GM18870 (cell line): Measurements from ENCODE around the gene MAGI1.
"Not testable (repeated sequence)": the region's sequence is repeated elsewhere in the genome, so short reads cannot be mapped to it uniquely, and the experiment has no call there.

ENCODE experiments used
- ATAC-seq: cut with Tn5 transposase; IDR thresholded peaks from one replicate; pipeline ENCODE4 v1.9.1; 2021; ENCODE audit warnings: moderate library complexity; ENCODE audit not compliant: unreplicated experiment

Gene MAGI1

GRCh38 chr3:65582012-65582717 is 456.6 kb downstream of the MAGI1 start:
- no peak for ATAC-seq

DNA sequence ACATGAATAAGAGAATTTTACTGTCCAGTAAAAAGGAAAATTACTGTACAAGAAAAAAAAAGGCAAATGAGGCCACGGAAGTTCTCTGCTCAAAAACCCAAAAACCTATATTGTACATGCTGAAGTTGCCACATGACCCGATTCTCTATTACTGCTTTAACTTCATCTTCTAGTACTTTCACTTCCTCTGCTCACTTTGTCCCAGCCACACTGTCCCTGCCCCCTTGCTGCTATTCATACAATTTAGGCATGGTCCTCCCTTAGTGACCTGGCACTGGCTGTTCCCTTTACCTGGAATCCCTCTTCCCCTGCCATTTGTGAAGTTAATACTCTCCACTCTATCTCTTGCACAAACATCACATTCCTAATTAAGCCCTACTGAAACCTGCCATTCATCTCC is 457.4 kb downstream of the MAGI1 start:
- ATAC-seq: no peak

DNA sequence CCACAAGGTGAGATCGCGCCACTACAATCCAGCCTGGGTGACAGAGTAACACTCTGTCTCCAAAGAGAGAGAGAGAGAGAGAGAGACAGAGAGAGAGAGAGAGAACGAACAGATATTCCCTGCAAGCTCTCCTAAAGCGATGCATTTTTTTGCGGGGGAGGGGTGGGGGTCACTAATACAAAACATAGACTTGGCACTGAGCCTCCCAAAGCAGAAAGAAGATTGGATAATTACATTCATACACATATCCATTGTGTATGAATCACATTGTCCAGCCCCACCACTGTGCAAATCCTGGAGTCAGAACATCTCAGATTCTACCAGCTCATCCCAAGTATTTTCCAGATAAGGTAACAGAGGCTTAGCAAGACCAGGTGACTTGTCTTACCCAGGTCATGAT is 459.9 kb downstream of the MAGI1 start:
- no peak for ATAC-seq

GRCh38 chr3:65577843-65578430 is 460.8 kb downstream of the MAGI1 start:
- ATAC-seq: no peak

DNA sequence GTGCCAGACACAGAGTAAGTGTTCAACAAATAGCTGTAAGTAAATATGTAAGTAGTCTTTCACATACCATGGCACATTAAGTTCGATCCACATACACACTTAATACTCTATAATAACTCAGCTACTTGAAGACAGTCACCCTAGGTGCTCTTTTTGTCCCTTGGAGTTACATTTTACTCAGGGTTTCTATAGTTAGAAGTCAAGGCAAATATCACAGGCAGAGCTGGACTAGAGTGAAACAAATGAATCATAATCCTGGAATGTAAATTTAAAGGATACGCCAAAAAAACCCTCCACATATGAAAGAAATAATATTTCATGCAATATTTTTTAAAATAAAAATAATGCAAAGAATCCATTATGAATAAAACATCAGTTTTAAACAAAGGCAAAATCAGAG is 461.8 kb downstream of the MAGI1 start:
- ATAC-seq: no peak

- ATAC-seq: no peak
These were observed 462.5 kb downstream of the MAGI1 start for GRCh38 chr3:65576228-65576627.

DNA sequence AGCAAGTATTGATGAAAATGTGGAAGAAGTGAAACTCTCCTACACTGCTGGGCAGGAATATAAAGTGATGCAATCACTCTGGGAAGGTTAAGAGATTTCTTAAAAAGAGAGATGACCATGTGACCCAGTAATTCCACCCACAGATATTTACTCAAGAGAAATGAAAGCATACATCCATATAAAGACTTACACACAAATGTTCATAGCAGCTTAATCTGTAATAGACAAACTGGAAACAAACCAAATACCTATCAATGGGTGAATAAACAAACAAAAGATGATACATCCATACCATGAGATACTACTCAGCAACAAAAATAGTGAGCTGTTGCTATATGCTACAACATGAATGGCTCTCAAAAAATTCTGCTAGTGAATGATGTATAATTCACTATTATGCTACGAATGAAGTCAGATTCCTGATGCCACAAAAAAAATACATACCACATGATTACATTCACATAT is 463.3 kb downstream of the MAGI1 start:
- no peak for ATAC-seq

GRCh38 chr3:65573548-65574116 is 465.1 kb downstream of the MAGI1 start:
- no peak for ATAC-seq

- no peak for ATAC-seq
These were observed 466.4 kb downstream of the MAGI1 start for GRCh38 chr3:65572175-65572777.

DNA sequence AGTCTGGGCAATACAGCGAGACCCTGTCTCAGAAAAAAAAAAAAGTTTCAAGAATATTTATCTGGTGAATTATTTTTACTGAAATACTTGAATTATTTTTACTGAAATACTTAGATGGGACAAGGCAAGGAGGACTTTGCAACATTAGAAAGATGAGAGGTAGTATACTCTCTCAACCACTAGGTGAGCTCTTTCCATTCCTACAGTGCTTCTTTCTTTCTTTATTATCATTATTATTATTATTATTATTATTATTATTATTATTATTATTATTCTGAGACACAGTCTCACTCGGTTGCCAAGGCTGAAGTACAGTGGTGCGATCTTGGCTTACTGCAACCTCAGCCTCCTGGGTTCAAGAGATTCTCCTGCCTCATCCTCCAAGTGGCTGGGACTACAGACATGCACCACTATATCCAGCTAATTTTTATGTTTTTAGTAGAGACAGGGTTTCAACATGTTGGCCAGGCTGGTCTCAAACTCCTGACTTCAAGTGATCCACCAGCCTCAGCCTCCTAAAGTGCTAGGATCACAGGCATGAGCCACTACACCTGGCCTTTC is 468.8 kb downstream of the MAGI1 start:
- ATAC-seq: no peak

- no peak for ATAC-seq
These were observed 469.6 kb downstream of the MAGI1 start for GRCh38 chr3:65569129-65569528.

DNA sequence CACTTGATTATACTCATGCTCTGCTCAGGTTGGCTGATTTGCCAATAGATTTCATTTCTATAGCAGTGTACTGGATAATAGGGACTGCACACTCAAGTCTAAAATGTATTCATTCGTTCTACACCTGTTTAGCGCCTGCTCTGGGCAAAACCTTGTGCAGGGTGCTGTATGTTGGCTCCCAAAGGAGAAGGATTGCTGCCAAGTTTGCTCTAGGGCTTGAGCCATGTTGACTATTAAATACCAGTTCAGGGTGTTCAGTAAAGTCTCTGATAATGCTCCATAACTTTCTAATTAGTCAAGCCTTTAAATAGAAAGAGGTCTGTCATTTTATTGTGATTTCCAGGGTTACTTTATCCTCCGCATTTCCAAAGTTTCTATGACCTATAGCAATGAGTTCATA is 470.2 kb downstream of the MAGI1 start:
- ATAC-seq: no peak

DNA sequence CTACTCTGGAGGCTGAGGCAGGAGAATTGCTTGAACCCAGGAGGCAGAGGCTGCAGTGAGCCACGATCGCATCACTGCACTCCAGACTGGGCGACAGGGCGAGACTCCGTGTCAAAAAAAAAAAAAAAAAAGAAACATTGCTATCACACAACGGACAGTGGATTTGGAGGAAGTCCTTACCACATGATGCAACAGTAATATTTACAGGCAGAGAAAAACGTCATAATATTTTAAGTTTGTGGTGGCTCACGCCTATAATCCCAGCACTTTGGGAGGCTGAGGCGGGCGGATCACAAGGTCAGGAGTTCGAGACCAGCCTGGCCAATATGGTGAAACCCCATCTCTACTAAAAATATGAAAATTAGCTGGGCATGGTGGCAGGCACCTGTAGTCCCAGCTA is 473.0 kb downstream of the MAGI1 start:
- ATAC-seq: not testable (repeated sequence)

- no peak for ATAC-seq
These were observed 474.2 kb downstream of the MAGI1 start for GRCh38 chr3:65564483-65564882.

GRCh38 chr3:65563861-65564260 is 474.9 kb downstream of the MAGI1 start:
- ATAC-seq: no peak

GRCh38 chr3:65562447-65562846 is 476.3 kb downstream of the MAGI1 start:
- no peak for ATAC-seq

DNA sequence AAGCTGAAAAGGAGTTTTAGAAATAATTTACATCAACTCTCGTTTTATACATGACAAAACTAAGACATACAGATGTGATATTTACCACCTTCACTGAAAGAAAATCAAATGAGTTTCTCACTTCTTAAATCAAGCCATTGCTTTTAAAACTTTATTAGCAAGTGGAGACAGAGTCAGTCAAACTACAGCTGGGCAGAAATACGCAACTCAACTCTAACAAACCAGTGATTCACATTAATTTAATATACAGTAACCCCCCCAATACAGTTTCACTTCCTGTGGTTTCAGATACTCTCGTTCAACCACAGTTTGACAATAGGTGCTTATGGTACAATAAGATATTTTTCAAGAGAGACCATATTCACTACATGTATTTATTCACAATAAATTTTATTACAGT is 477.1 kb downstream of the MAGI1 start:
- ATAC-seq: no peak

DNA sequence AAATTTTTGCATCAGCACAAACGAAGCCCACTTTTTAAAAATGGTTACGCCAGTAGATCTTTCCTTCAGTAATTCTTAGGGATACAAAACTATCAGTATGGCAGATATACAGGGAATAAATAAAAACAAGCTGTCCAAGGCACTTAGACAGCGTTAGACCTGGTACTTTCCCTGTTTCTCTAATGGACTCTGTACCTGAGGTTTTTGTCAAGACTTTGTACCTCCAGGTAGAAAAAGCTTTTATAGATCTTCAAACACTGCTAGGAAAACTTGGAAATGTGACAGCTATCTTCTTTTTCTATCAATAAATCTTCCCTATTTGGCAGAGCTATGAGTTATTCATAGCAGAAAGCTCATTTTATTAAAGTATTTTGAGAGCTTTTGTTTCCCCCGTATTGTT is 477.8 kb downstream of the MAGI1 start:
- ATAC-seq: no peak

- ATAC-seq: no peak
These were observed 478.6 kb downstream of the MAGI1 start for GRCh38 chr3:65560133-65560532.

DNA sequence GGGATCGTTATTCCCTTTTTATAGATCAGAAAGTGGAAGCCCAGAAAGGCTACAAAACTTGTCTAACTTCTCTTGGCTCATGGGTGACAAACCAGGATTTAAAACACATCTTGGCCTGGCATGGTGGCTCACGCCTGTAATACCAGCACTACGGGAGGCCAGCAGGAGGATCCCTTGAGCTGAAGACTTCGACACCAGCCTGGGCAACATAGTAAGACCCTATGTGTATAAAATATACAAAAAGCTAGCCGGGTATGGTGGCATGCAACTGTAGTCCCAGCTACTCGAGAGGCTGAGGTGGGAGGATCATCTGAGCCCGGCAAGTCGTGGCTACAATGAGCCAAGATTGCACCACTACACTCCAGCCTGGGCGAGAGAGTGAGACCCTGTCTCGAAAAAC is 479.1 kb downstream of the MAGI1 start:
- no peak for ATAC-seq

GRCh38 chr3:65558826-65559225 is 479.9 kb downstream of the MAGI1 start:
- no peak for ATAC-seq
